HEK293 (cell line): ENCODE results near the gene ELL.

ENCODE experiments used
- CTCF ChIP-seq: fragments of 450-650 bp; formaldehyde crosslinking; IDR thresholded peaks from 2 replicates; pipeline ENCODE4 v1.5.1; 2016; ENCODE audit warnings: missing biosample characterization, missing genetic modification characterization
- SP2 ChIP-seq: fragments of 450-650 bp; formaldehyde crosslinking; IDR thresholded peaks from 2 replicates; pipeline ENCODE4 v1.5.1; 2016; ENCODE audit warnings: missing biosample characterization, missing genetic modification characterization
- ZBTB10 ChIP-seq: fragments of 450-650 bp; formaldehyde crosslinking; IDR thresholded peaks from 2 replicates; pipeline ENCODE4 v1.5.1; 2016; ENCODE audit warnings: missing biosample characterization, missing genetic modification characterization
- ZNF140 ChIP-seq: fragments of 450-650 bp; formaldehyde crosslinking; IDR thresholded peaks from 2 replicates; pipeline ENCODE4 v1.5.1; 2016; ENCODE audit warnings: missing biosample characterization, missing genetic modification characterization
- ZNF155 ChIP-seq: fragments of 450-650 bp; formaldehyde crosslinking; IDR thresholded peaks from 2 replicates; pipeline ENCODE4 v1.5.1; 2016; ENCODE audit warnings: missing biosample characterization, missing genetic modification characterization
- ZNF354C ChIP-seq: fragments of 450-650 bp; formaldehyde crosslinking; IDR thresholded peaks from 2 replicates; pipeline ENCODE4 v1.5.1; 2016; ENCODE audit warnings: missing biosample characterization, missing genetic modification characterization, low read depth, borderline replicate concordance

- no peak for TF ChIP-seq ZNF354C (tag by site-specific recombination)
- TF ChIP-seq ZNF140 (tag by site-specific recombination) = no peak
- peak; percentile 71 for TF ChIP-seq SP2 (tag by site-specific recombination)
- no peak for TF ChIP-seq CTCF (tag by site-specific recombination)
- no peak for TF ChIP-seq ZNF155 (tag by site-specific recombination)
- no peak for TF ChIP-seq ZBTB10 (tag by site-specific recombination)
Observed at GRCh38 chr19:18542941-18543813, 21.3 kb upstream of the ELL start, which contains the start of gene FKBP8.
